GM08714 (cell line): ENCODE data around the gene TBCC.

ENCODE experiments used
- H3K4me3 ChIP-seq: fragments of 200-500 bp; sonication (Bioruptor generic); 2 replicates; pipeline ENCODE4 v1.5.1; 2014; ENCODE audit warnings: mild to moderate bottlenecking, low read length, inconsistent platforms
- ZNF274 ChIP-seq: IDR thresholded peaks from 2 replicates; pipeline ENCODE4 v1.6.1; 2012; ENCODE audit warnings: mild to moderate bottlenecking, low read depth, low read length

The TBCC gene, protein sequence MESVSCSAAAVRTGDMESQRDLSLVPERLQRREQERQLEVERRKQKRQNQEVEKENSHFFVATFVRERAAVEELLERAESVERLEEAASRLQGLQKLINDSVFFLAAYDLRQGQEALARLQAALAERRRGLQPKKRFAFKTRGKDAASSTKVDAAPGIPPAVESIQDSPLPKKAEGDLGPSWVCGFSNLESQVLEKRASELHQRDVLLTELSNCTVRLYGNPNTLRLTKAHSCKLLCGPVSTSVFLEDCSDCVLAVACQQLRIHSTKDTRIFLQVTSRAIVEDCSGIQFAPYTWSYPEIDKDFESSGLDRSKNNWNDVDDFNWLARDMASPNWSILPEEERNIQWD

DNA sequence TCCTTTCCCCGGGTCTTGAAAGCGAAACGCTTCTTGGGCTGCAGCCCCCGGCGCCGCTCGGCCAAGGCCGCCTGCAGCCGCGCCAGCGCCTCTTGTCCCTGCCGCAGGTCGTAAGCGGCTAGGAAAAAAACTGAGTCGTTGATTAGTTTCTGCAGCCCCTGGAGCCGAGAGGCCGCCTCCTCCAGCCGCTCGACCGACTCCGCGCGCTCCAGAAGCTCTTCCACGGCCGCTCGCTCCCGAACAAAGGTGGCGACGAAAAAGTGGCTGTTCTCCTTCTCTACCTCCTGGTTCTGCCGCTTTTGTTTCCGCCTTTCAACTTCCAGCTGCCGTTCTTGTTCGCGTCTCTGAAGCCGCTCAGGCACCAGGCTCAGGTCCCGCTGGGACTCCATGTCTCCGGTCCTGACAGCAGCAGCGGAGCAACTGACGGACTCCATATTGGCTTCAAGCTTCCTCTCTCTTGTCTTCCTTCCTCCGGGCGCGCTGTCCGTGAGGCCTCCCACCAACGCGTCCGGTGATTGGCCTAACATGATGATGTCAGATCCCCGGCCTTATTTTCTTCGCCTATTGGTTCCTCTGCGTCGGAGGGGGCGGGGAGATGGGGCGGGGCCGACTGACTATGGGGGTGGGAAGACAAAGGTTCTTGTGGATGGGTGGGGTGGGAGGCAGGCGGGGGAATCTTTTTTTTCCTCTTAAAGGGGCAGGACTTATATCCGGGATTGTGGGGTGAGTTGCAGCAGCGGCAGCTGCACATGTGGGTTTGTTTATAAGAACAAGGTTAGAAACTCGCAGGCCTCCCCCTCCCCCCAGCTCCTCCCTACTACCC lies at the start of gene TBCC:
Gene TBCC (minus strand): TSS at position 464 of the 823 bp plus-strand sequence. CDS start 30 bp downstream, at position 434.
- peak within 1 kb of the TSS; percentile 77 for H3K4me3 ChIP-seq
- no peak for TF ChIP-seq ZNF274

DNA sequence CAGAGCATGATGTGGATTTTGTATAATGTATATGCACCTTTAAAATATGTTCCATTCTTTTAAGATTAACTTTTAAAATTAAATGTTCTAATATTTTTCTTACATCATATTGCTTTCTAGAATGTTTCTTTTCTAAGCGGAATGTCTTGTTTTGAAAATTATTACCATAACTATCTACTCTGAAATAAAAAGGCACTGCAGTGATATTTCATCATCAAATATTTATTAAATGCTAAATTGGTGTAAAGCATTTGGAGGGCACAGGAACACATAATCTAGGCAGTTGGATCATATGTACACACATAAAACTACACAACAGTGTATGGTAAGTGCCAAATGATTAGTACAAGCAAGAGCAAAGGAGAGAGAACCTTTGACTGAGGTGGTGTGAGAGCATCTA lies 49.7 kb upstream of the TBCC start:
- no peak for TF ChIP-seq ZNF274
- no peak overlapping the region for H3K4me3 ChIP-seq

DNA sequence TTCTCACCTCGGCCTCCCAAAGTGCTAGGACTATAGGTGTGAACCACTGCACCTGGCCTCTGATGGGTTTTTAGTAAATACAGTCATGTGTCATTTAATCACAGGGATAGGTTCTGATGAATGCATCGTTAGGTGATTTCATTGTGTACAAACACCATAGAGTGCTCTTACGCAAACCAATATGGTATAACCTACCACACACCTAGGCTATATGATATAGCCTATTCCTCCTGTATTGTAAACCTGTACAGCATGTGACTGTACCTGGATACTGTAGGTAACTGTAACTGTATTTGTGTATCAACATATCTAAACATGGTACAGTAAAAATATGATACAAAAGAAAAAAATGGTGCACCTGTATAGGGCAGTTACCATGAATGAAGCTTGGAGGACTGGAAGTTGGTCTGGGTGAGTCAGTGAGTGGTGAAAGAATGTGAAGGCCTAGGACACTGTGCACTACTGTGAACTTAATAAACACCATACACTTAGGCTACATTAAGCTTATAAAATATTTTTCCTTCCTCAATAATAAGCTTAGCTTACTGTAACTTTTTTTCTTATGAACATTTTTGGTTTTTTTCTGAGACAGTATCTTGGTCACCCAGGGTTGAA lies 45.9 kb upstream of the TBCC start:
- TF ChIP-seq ZNF274, result no peak
- H3K4me3 ChIP-seq, result no peak overlapping the region

DNA sequence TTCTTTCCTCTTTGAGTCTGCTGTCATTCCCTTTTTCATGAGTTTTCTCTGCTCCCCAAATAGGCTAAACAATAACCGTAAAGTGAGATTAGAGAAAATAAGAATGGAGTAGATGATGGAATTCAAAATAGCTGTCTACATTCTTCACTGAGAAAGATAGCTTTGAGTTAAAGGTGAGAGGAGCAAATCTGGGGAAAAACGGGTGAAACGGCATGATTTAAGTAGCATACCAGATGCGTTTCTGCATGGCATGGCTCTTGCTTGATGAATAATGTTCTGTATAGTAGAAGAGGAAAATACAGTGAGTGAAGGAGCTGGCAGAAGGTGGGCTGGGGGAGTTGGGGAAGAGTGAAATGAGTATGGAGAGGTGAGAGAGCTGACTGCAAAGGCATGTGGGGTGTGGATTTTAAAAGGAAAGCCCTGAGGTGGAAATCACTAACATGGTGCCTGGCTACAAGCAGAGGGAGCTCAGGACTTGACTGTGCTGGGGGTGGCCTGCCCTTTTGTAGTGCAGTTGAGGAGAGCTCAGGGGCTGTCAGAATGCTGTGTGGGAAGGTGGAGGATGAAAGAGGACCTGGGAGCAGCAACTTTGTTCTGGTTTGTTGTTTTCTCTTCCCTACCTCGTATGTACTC lies 44.8 kb upstream of the TBCC start:
- no peak overlapping the region for H3K4me3 ChIP-seq
- no peak for TF ChIP-seq ZNF274

DNA sequence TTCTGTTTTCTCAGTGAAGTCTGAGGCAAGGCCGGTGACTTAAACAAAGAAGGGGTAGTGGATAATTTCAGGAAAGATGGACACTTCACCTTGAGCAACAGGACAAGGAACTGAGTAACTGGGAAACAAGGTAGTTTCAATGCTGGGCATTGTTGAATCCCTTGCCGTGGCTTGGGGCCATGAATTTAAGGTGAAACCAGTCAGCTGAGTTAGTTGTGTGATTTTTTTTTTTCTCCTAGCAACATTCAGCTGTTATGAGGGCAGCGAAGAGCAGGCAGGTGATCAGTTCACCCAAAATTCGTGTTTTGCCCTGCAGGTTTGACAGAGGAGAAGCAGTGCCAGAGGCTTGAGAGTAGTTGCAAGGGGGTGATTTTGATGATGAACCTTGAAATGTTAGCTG lies 42.8 kb upstream of the TBCC start:
- no peak for TF ChIP-seq ZNF274
- no peak overlapping the region; the same call in 1 of the 2 replicates for H3K4me3 ChIP-seq

DNA sequence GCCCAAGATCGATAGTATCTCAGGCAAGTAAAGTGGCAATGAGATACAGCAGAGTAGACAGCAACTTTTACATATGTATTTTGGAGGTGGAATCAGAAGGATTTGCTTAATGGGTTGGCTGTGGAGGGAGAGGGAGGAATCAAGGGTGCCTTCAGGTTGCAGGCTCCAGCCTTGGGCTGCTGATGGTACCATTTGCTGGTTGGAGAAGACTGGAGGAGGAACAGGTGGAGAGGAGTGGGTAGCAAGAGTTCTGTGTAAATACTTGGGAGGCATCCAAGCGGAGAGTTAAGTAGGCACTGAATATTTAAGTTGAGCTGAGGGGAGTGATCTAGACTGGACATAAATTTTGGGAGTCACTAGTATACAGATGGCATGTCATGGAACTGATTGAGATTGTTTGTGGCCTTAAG lies 41.2 kb upstream of the TBCC start:
- no peak for TF ChIP-seq ZNF274
- H3K4me3 ChIP-seq, result no peak overlapping the region

DNA sequence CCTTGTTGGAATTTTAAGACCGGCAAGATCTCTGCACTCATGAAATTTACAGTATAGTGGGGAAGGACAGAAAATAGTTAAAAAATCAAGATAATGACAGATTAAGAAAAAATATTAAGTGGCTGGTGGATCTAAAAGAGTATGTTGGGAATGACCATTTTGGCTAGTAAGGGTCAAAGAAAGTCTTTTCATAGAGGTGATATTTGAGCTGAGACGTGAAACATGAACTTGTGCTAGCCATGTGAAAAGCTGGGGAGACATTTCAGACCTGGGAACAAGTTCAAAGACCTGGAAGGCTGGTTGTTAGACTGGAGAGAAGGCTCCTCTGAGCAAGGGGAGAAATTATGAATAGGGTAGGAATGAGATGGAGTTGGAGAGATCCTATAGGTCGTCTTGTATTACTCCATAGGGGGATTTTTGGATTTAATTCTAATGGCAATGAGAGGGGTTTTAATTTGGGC lies 40.7 kb upstream of the TBCC start:
- H3K4me3 ChIP-seq, result no peak overlapping the region
- no peak for TF ChIP-seq ZNF274

DNA sequence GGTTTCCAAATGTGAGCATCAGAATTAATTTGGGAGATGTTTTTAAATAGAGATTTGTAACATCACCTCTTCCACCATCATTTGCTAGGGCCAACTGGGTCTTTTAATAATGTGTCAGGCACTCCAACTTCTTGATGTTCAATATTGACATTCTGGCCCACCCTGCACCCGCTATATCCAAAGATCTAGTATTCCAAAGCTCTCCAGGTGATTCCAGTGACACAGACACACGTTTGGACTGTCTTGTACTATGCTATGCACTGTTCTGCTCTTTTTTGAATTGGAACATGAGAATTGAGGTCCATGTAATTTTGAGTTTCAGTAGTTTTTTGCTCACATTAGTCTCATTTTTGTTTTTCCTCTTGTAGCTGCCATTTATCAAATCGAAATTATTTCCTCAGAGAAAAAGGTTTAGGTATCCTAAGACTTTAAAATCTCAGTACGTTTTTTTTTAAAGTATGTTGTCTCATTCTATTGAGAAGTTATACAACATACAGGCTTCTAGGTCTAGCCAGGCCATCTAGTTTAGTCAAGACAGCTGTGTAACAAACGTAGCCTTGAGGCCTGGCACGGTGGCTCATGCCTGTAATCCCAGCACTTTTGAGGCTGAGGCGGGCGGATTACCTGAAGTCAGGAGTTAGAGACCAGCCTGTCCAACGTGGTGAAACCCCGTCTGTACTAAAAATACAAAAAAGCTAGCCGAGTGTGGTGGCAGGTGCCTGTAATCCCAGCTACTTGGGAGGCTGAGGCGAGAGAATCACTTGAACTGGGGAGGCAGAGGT lies 39.0 kb upstream of the TBCC start:
- TF ChIP-seq ZNF274, result no peak
- H3K4me3 ChIP-seq, result peak overlapping the region; percentile 71

DNA sequence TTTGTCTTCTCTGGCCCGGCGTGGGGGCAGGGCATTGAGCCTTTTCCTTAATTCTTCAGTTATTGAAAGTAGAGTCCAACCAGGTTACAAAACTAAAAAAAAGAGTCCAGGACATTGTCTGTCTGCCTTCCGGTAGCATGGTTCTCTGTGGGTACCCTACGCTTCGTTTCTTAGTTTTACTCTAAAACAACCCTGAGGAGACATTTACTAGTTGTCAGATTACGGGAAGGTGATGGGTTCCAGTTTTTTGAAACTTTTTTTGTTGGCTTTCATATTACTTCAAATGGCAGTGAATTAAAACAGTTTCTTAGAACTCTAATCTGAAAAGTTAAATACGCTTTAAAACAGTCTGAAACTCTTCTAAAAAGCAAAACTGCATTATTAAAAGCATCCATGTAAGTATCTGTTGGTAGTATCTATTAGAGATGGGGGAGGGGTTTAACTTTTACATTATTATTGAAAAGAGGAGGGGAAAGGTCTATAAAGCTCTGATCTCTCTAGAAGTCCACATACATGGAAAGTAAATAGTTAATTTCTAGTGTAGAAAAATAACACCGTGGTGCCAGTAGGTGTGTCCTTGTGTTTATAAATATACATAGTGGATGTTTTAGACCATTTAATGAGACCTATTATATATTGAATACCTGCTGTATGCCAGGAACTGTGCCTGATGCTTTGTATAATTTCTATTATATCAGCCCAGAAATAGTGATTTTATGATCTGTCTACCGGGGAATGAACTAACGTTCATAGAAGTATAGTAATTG lies 38.2 kb upstream of the TBCC start:
- no peak for TF ChIP-seq ZNF274
- peak overlapping the region; percentile 71 for H3K4me3 ChIP-seq

DNA sequence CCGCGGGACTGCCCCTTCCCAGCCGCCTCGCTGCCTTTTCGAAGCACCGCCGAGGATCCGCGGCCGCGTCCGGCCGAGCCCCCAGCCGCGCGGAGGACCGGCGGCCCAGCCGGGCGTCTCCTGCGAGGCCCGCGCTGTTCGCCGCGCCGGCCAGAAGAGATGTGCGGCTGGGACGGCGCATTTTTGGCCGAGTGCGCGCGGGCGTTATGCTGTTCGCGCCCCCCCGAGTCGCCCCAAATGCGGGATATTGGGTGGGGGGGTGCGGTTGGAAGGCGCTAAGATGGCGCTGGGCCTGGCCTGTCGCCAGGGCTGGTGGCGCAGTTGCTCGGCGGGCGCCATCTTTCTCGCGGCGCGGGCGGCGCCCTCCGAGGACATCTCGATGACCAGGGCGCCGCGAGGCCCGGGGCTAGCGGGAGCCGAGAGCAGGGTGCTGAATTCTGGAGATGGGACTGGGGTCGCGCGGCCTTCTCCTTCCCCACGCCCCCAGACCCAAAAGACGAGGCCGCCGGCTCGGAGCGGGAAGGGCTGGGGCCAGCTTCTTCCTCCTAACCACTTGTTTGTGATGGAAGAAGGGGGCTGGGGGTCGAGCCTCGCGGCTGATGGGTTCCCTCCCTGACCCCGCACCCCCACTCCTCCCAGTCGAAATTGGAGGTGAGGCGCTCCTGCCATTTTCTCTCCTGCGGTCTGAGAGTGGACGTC lies 37.4 kb upstream of the TBCC start:
- TF ChIP-seq ZNF274, result no peak
- H3K4me3 ChIP-seq, result peak overlapping the region; percentile 71

DNA sequence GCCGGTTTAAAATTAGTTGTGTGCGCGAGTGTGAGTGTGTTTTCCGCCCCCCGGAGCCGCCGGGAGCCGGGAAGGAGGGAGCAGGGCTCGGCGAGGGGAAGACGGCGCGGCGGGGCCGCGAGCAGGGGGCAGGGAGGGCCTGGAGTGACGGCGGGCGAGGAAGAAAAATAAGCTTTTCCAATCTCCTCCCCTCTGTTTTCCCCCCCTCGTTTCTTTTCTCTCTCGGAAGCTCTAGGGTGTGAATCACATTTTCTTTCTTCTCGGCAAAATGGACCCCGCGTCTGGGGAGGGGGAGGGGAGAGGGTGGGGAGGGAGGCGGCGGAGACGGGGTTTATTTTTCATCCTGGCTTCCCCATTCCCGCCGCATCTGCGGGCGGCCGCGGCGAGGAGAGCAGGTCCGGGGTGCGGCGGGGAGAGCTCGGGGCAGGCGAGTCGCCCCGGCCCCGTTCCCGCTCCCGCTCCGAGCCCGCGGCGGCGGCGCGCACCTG lies 36.8 kb upstream of the TBCC start:
- H3K4me3 ChIP-seq, result peak overlapping the region; percentile 71
- no peak for TF ChIP-seq ZNF274
